ENCODE results near the gene MAEA. TPM values are rescaled to one million over a fixed set of nuclear protein-coding genes. Genes with fewer than 3 reads are reported as not detected.

The MAEA gene
- total and polyA plus RNA-seq, 11 donors: 38.1 to 57.2 (median 45.1) TPM

GRCh38 chr4:1357356-1358248, 67.9 kb downstream of the MAEA start:
- Histone ChIP-seq H3K9me3 (no peaks in the 10 kb centered on the region), H3K27ac (no peak overlapping the region), H3K36me3 (peaks cover 0 to 57% (median 16%) of the 10 kb centered on the region in 9 donors), H3K4me3 (no peak overlapping the region), H3K27me3 (no peaks in the 10 kb centered on the region), H3K4me1 (peaks cover 0 to 4% (median 0%) of the 10 kb centered on the region in 12 donors)
- 90 to 95% (median 93%) methylated on average over 11 to 27 of the region's 27 CpGs for WGBS, 4 donors
- intact Hi-C loops (cut with DNase I): loop anchor here (2.0 to 10.0 kb wide), 10 partner anchors 155 to 370 kb away; partner anchors contain the start of genes TACC3 (in 6 of the 10) and TMEM129 (in 6 of the 10)
- peak; percentile 27 to 74 (median 44) for ATAC-seq
- TF ChIP-seq POLR2A (IDR thresholded peaks at IDR 0.05): no peak
- TF ChIP-seq CTCF (IDR thresholded peaks at IDR 0.05): no peak
- peak in 1 of 5 donors; percentile 55 for DNase-seq

- 94 to 96% (median 96%) methylated on average over 38 of the region's 38 CpGs for WGBS, 4 donors
- Histone ChIP-seq H3K27me3 (no peaks in the 10 kb centered on the region), H3K4me3 (no peak overlapping the region), H3K4me1 (peaks cover 0 to 4% (median 0%) of the 10 kb centered on the region in 12 donors), H3K9me3 (no peaks in the 10 kb centered on the region), H3K36me3 (peaks cover 0 to 57% (median 8%) of the 10 kb centered on the region in 9 donors), H3K27ac (no peak overlapping the region)
- no peak for ATAC-seq
- TF ChIP-seq POLR2A (IDR thresholded peaks at IDR 0.05) (no peak), CTCF (IDR thresholded peaks at IDR 0.05) (no peak)
- intact Hi-C loops (cut with DNase I): loop anchor here in 9 of 10 donors (5.0 to 10.0 kb wide), 6 partner anchors 154 to 369 kb away; partner anchors contain the start of genes TACC3 (in 6 of the 9) and TMEM129 (in 6 of the 9)
- DNase-seq: no peak
These were observed 68.9 kb downstream of the MAEA start for GRCh38 chr4:1358421-1359143.

GRCh38 chr4:1359144-1359501, 69.4 kb downstream of the MAEA start:
- Histone ChIP-seq H3K27me3 (no peaks in the 10 kb centered on the region), H3K4me1 (peaks cover 0 to 4% (median 0%) of the 10 kb centered on the region in 12 donors), H3K27ac (no peak overlapping the region), H3K9me3 (no peaks in the 10 kb centered on the region), H3K4me3 (no peak overlapping the region), H3K36me3 (peaks cover 0 to 52% (median 8%) of the 10 kb centered on the region in 9 donors)
- intact Hi-C loops (cut with DNase I): loop anchor here in 9 of 10 donors (5.0 to 10.0 kb wide), 6 partner anchors 153 to 368 kb away; partner anchors contain the start of genes TACC3 (in 6 of the 9) and TMEM129 (in 6 of the 9)
- TF ChIP-seq CTCF (IDR thresholded peaks at IDR 0.05) (no peak), POLR2A (IDR thresholded peaks at IDR 0.05) (no peak)
- DNase-seq: no peak
- WGBS, 4 donors: 86 to 95% (median 90%) methylated on average over 14 of the region's 14 CpGs
- ATAC-seq: no peak
